HG03135 (cell line): ENCODE measurements around the gene ST6GAL1.

ENCODE experiments used
- ATAC-seq: cut with Tn5 transposase; IDR thresholded peaks from one replicate; pipeline ENCODE4 v1.9.1; 2021; ENCODE audit warnings: mild to moderate bottlenecking, moderate library complexity; ENCODE audit not compliant: unreplicated experiment

The ST6GAL1 gene

GRCh38 chr3:187103251-187103650 is 172.9 kb downstream of the ST6GAL1 start:
- ATAC-seq = no peak

DNA sequence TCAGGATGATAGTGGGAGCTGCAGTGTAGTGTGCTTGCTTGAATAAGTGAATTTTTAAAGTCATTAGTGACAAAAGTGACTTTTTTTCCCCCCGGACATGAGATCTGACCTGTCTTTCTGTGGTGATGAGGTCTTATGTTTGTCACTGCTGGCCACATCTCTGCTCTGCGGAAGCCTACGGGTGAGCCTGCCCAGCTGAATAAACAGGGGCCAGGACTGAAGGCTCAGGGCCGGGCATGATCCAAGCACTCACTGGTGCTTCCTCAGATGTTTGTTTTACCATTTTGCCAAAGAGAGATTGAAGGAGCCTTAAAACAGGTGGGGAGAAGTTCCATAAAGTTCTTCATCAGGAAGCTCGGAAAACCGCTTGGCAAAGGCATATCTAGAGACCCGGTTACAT is 174.0 kb downstream of the ST6GAL1 start:
- ATAC-seq = no peak

GRCh38 chr3:187104933-187105332 is 174.6 kb downstream of the ST6GAL1 start:
- no peak for ATAC-seq

- no peak for ATAC-seq
Measured at GRCh38 chr3:187105700-187106099, 175.4 kb downstream of the ST6GAL1 start.

- ATAC-seq = no peak
Measured at GRCh38 chr3:187107989-187108388, 177.7 kb downstream of the ST6GAL1 start.

- no peak for ATAC-seq
Measured at GRCh38 chr3:187110156-187110555, 179.8 kb downstream of the ST6GAL1 start.

GRCh38 chr3:187112934-187113793 is 182.8 kb downstream of the ST6GAL1 start:
- no peak for ATAC-seq

GRCh38 chr3:187114511-187114910 is 184.2 kb downstream of the ST6GAL1 start:
- ATAC-seq = no peak

- ATAC-seq = no peak
Measured at GRCh38 chr3:187120326-187120725, 190.0 kb downstream of the ST6GAL1 start.

- no peak for ATAC-seq
Measured at GRCh38 chr3:187122261-187122660, 191.9 kb downstream of the ST6GAL1 start.

- peak; percentile 70 for ATAC-seq
Measured at GRCh38 chr3:187125319-187126031, 195.1 kb downstream of the ST6GAL1 start.
